VCaP (cell line): Measurements from ENCODE around the gene HTR3B.

ENCODE experiments used
- H3K27ac ChIP-seq: fragments of 450-650 bp; 2 replicates; pipeline ENCODE4 v1.5.1; 2017
- CTCF ChIP-seq: fragments of 450-650 bp; conservative IDR thresholded peaks from 2 replicates; pipeline ENCODE4 v1.5.1; 2017; ENCODE audit warnings: mild to moderate bottlenecking, moderate library complexity

The HTR3B gene

GRCh38 chr11:113951537-113951936 is 46.9 kb downstream of the HTR3B start:
- no peak for TF ChIP-seq CTCF
- no peak overlapping the region for H3K27ac ChIP-seq

GRCh38 chr11:113952070-113952469 is 47.5 kb downstream of the HTR3B start:
- no peak for TF ChIP-seq CTCF
- H3K27ac ChIP-seq = no peak overlapping the region

DNA sequence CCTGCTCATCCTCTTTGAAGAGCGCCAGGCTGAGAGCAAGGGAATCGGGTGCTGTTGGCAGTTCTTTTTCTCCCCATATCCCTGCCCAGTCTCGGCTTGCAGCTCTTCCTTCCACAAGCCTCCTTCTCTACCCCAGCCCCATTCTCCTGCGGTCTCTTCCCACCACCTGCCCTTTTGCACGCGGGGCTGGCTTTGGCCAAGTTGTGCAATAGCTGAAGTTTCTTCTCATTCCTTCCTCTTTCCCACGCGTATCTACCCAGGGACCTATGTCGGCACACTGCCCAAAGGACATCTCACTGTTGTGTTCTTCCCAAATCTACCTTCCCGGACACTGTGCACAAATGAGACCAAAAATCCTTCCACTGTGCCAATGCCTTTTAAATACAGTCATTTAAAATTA is 48.0 kb downstream of the HTR3B start:
- no peak for TF ChIP-seq CTCF
- H3K27ac ChIP-seq = no peak overlapping the region

- no peak for TF ChIP-seq CTCF
- no peak overlapping the region for H3K27ac ChIP-seq
Observed at GRCh38 chr11:113954235-113954634, 49.6 kb downstream of the HTR3B start.

DNA sequence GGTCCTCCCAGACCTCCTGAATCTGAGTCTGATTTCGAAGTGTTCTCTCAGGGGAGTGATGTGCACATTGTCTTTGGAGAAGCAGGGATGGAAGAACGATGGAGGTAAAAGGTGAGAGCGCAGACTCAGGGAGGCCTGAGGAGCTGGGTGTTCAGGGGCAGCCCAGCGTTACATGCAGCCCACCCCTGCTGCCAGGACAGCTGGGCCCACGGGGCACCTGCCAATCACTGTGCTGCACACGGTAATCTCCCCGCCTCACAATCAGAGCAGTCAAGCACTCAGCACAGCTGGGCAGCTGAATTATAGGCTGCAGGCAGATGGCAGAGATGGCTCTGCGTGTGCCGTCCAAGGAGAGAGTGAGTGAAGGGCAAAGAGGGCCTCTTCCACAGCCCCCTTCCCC is 52.4 kb downstream of the HTR3B start:
- TF ChIP-seq CTCF = no peak
- no peak overlapping the region for H3K27ac ChIP-seq

DNA sequence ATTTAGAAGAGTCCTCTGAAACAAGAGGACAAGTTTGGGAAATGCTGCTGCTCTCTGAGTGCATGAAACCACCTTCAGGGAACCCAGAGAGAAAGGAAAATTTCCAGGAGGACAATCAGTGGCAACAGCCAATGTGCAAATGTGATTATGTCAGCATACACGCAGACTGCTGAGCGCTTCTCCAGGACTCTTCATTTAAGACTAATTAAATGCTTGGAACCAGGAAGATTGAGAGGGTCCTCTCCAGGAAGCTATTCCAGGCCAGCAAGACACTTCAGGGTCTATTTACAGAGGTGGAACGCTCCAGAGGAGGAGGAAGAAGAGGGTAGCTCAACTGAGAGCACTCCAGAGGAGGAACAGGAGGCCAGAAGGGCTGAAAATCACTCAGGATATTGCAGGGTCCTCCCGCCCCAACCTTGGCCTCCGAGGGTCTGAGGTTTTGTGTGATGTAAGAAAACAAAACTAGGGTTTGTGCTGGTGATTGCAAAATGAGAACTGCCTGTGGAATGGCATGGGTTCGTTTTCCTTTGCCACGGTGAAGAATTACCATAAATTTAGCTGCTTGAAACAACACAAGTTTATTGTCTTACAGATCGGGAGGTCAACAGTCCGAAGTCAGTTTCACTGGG is 56.2 kb downstream of the HTR3B start:
- no peak overlapping the region for H3K27ac ChIP-seq
- no peak for TF ChIP-seq CTCF

GRCh38 chr11:113967361-113967760 is 62.8 kb downstream of the HTR3B start:
- TF ChIP-seq CTCF = no peak
- no peak overlapping the region for H3K27ac ChIP-seq
